ENCODE results near the gene ZNF200. TPM values are rescaled to one million over a fixed set of nuclear protein-coding genes. Genes with fewer than 3 reads are reported as not detected.

Gene ZNF200
- total RNA-seq, 1 donor from 2014 or later: 16.7 TPM

GRCh38 chr16:3256146-3256865 is 21.3 kb upstream of the ZNF200 start, which contains the start of gene MEFV:
MEFV (minus strand) TSS chr16:3256633; CDS start chr16:3256587, 46 bp downstream.
- FAIRE-seq (no peak), DNase-seq (ENCODE audit: low spot score in 2 of 2) (no peak)

GRCh38 chr16:3254309-3254708 is 19.4 kb upstream of the ZNF200 start:
- FAIRE-seq: no peak

GRCh38 chr16:3252967-3253366 is 18.0 kb upstream of the ZNF200 start:
- no peak for DNase-seq (ENCODE audit: low spot score in 2 of 2)
- FAIRE-seq: no peak

More at GRCh38 chr16:3254309-3254708, 19.4 kb upstream of the ZNF200 start:
- no peak for DNase-seq (ENCODE audit: low spot score in 2 of 2)

GRCh38 chr16:3249451-3249850 is 14.5 kb upstream of the ZNF200 start:
- DNase-seq (ENCODE audit: low spot score in 2 of 2): no peak
- FAIRE-seq: no peak

GRCh38 chr16:3249020-3249419 is 14.1 kb upstream of the ZNF200 start:
- DNase-seq (ENCODE audit: low spot score in 2 of 2) (no peak), FAIRE-seq (no peak)

GRCh38 chr16:3248596-3248995 is 13.6 kb upstream of the ZNF200 start:
- FAIRE-seq: no peak
- no peak for DNase-seq (ENCODE audit: low spot score in 2 of 2)

GRCh38 chr16:3246876-3247275 is 11.9 kb upstream of the ZNF200 start:
- no peak for FAIRE-seq
- no peak for DNase-seq (ENCODE audit: low spot score in 2 of 2)

- no peak for FAIRE-seq
- no peak for DNase-seq (ENCODE audit: low spot score in 2 of 2)
These were observed 11.0 kb upstream of the ZNF200 start for GRCh38 chr16:3246002-3246401.

- no peak for DNase-seq (ENCODE audit: low spot score in 2 of 2)
- FAIRE-seq: no peak
These were observed 8.9 kb upstream of the ZNF200 start for GRCh38 chr16:3243882-3244281.

GRCh38 chr16:3242709-3243108 is 7.8 kb upstream of the ZNF200 start:
- FAIRE-seq (no peak), DNase-seq (ENCODE audit: low spot score in 2 of 2) (no peak)

GRCh38 chr16:3241761-3242160 is 6.8 kb upstream of the ZNF200 start:
- FAIRE-seq: no peak
- no peak for DNase-seq (ENCODE audit: low spot score in 2 of 2)

GRCh38 chr16:3235856-3236669 is 1.1 kb upstream of the ZNF200 start:
- DNase-seq (ENCODE audit: low spot score in 2 of 2): no peak
- no peak for FAIRE-seq

- no peak for FAIRE-seq
- DNase-seq (ENCODE audit: low spot score in 2 of 2): no peak
These were observed 458 bp downstream of the ZNF200 start for GRCh38 chr16:3234543-3234856.

GRCh38 chr16:3223913-3224515 is 10.9 kb downstream of the ZNF200 start:
- DNase-seq (ENCODE audit: low spot score in 2 of 2) (no peak), FAIRE-seq (no peak)

- DNase-seq (ENCODE audit: low spot score in 2 of 2) (no peak), FAIRE-seq (no peak)
These were observed 14.1 kb downstream of the ZNF200 start for GRCh38 chr16:3220839-3221238.

GRCh38 chr16:3216263-3216640 is 18.7 kb downstream of the ZNF200 start:
- DNase-seq (ENCODE audit: low spot score in 2 of 2) (no peak), FAIRE-seq (no peak)

GRCh38 chr16:3215601-3216262 is 19.2 kb downstream of the ZNF200 start:
- DNase-seq (ENCODE audit: low spot score in 2 of 2) (no peak), FAIRE-seq (no peak)

- FAIRE-seq: no peak
These were observed 19.9 kb downstream of the ZNF200 start for GRCh38 chr16:3214904-3215600.

GRCh38 chr16:3212567-3212966 is 22.4 kb downstream of the ZNF200 start:
- no peak for FAIRE-seq
- DNase-seq (ENCODE audit: low spot score in 2 of 2): no peak

More at GRCh38 chr16:3214904-3215600, 19.9 kb downstream of the ZNF200 start:
- DNase-seq (ENCODE audit: low spot score in 2 of 2): no peak

GRCh38 chr16:3212006-3212405 is 23.0 kb downstream of the ZNF200 start:
- FAIRE-seq: no peak
- DNase-seq (ENCODE audit: low spot score in 2 of 2): no peak
